ENCODE results near the gene AATK.

Gene AATK

GRCh38 chr17:81124377-81124776 is 41.6 kb downstream of the AATK start:
- no peak for DNase-seq
- TF ChIP-seq POLR2A (IDR thresholded peaks at IDR 0.05; ENCODE audit: low read length) (no peak), GATA1 (IDR thresholded peaks at IDR 0.05; ENCODE audit: low read depth, low read length) (no peak)

- TF ChIP-seq POLR2A (IDR thresholded peaks at IDR 0.05; ENCODE audit: low read length) = no peak
- no peak for TF ChIP-seq GATA1 (IDR thresholded peaks at IDR 0.05; ENCODE audit: low read depth, low read length)
- no peak for DNase-seq
These were observed 42.7 kb downstream of the AATK start for GRCh38 chr17:81123052-81124048.

GRCh38 chr17:81121841-81122733 is 43.9 kb downstream of the AATK start:
- TF ChIP-seq GATA1 (IDR thresholded peaks at IDR 0.05; ENCODE audit: low read depth, low read length) = no peak
- TF ChIP-seq POLR2A (IDR thresholded peaks at IDR 0.05; ENCODE audit: low read length) = no peak
- no peak for DNase-seq

GRCh38 chr17:81120695-81121621 is 45.1 kb downstream of the AATK start:
- no peak for DNase-seq
- TF ChIP-seq POLR2A (IDR thresholded peaks at IDR 0.05; ENCODE audit: low read length) (no peak), GATA1 (IDR thresholded peaks at IDR 0.05; ENCODE audit: low read depth, low read length) (no peak)

GRCh38 chr17:81120149-81120484 is 45.9 kb downstream of the AATK start:
- no peak for DNase-seq
- no peak for TF ChIP-seq POLR2A (IDR thresholded peaks at IDR 0.05; ENCODE audit: low read length)
- TF ChIP-seq GATA1 (IDR thresholded peaks at IDR 0.05; ENCODE audit: low read depth, low read length) = no peak

GRCh38 chr17:81119223-81120148 is 46.5 kb downstream of the AATK start:
- peak; percentile 94 to 96 for DNase-seq
- TF ChIP-seq GATA1 (IDR thresholded peaks at IDR 0.05; ENCODE audit: low read depth, low read length) (no peak), POLR2A (IDR thresholded peaks at IDR 0.05; ENCODE audit: low read length) (no peak)

- DNase-seq = no peak
- TF ChIP-seq GATA1 (IDR thresholded peaks at IDR 0.05; ENCODE audit: low read depth, low read length) (no peak), POLR2A (IDR thresholded peaks at IDR 0.05; ENCODE audit: low read length) (no peak)
These were observed 47.5 kb downstream of the AATK start for GRCh38 chr17:81118308-81119221.

GRCh38 chr17:81117672-81118198 is 48.3 kb downstream of the AATK start:
- TF ChIP-seq GATA1 (IDR thresholded peaks at IDR 0.05; ENCODE audit: low read depth, low read length) (no peak), POLR2A (IDR thresholded peaks at IDR 0.05; ENCODE audit: low read length) (no peak)

GRCh38 chr17:81116704-81117103 is 49.3 kb downstream of the AATK start:
- DNase-seq = no peak
- no peak for TF ChIP-seq POLR2A (IDR thresholded peaks at IDR 0.05; ENCODE audit: low read length)
- no peak for TF ChIP-seq GATA1 (IDR thresholded peaks at IDR 0.05; ENCODE audit: low read depth, low read length)

More at GRCh38 chr17:81117672-81118198, 48.3 kb downstream of the AATK start:
- no peak for DNase-seq

- TF ChIP-seq GATA1 (IDR thresholded peaks at IDR 0.05; ENCODE audit: low read depth, low read length) (no peak), POLR2A (IDR thresholded peaks at IDR 0.05; ENCODE audit: low read length) (no peak)
- DNase-seq = no peak
These were observed 50.1 kb downstream of the AATK start for GRCh38 chr17:81115749-81116464.
